Stimulated activated CD8-positive, alpha-beta memory T cell treated with anti-CD3 and anti-CD28 coated beads, Interleukin-15, amount 100 ng/mL, for 1 hour (primary cell): ENCODE data around the gene SUMO3.

Experiments used
- DNase-seq: peaks from one replicate; pipeline ENCODE4 v3.0.0-alpha.2; 2020; ENCODE audit warnings: low read depth

The SUMO3 gene

GRCh38 chr21:44828362-44829056 lies 10.6 kb upstream of the SUMO3 start:
- DNase-seq: no peak

GRCh38 chr21:44823179-44823660 lies 5.4 kb upstream of the SUMO3 start:
- no peak for DNase-seq

- DNase-seq: no peak
Observed at GRCh38 chr21:44822484-44823178, 4.8 kb upstream of the SUMO3 start.

- no peak for DNase-seq
Observed at GRCh38 chr21:44820851-44821250, 3.0 kb upstream of the SUMO3 start.

GRCh38 chr21:44819283-44820243 lies 1.7 kb upstream of the SUMO3 start:
- no peak for DNase-seq

- no peak for DNase-seq
Observed at GRCh38 chr21:44818640-44819011, 764 bp upstream of the SUMO3 start.

- peak; percentile 85 for DNase-seq
Observed at GRCh38 chr21:44817506-44817880, 369 bp downstream of the SUMO3 start.

- no peak for DNase-seq
Observed at GRCh38 chr21:44816761-44817505, 929 bp downstream of the SUMO3 start.

- no peak for DNase-seq
Observed at GRCh38 chr21:44815852-44816628, 1.8 kb downstream of the SUMO3 start.

GRCh38 chr21:44815225-44815624 lies 2.6 kb downstream of the SUMO3 start:
- DNase-seq: no peak

- no peak for DNase-seq
Observed at GRCh38 chr21:44814498-44815023, 3.3 kb downstream of the SUMO3 start.

GRCh38 chr21:44813727-44814126 lies 4.1 kb downstream of the SUMO3 start:
- no peak for DNase-seq

- DNase-seq: no peak
Observed at GRCh38 chr21:44813149-44813548, 4.7 kb downstream of the SUMO3 start.

GRCh38 chr21:44812640-44813039 lies 5.2 kb downstream of the SUMO3 start:
- DNase-seq: no peak

- DNase-seq: no peak
Observed at GRCh38 chr21:44810779-44811178, 7.1 kb downstream of the SUMO3 start.

- DNase-seq: no peak
Observed at GRCh38 chr21:44805859-44806258, 12.0 kb downstream of the SUMO3 start.

- DNase-seq: no peak
Observed at GRCh38 chr21:44805226-44805625, 12.6 kb downstream of the SUMO3 start.

GRCh38 chr21:44804762-44805161 lies 13.1 kb downstream of the SUMO3 start:
- no peak for DNase-seq

- DNase-seq: no peak
Observed at GRCh38 chr21:44803651-44804050, 14.2 kb downstream of the SUMO3 start.

- DNase-seq: no peak
Observed at GRCh38 chr21:44802396-44803153, 15.3 kb downstream of the SUMO3 start.
